ENCODE results near the gene RYR2. TPM values are rescaled to one million over a fixed set of nuclear protein-coding genes. Genes with fewer than 3 reads are reported as not detected.
A peak's percentile ranks its signal among the peaks of the same experiment; 100 is the strongest.

Gene RYR2
- total RNA-seq, 1 experiment from 2014 or later = 1.0 TPM

GRCh38 chr1:237429252-237429651 lies 387.3 kb downstream of the RYR2 start:
- in situ Hi-C loops (cut with HindIII; ENCODE audit: low pct_unique_long_range_greater_than_20kb, low sequenced_read_pairs) = no loop called here
- no peak for DNase-seq (ENCODE audit: low read depth)

GRCh38 chr1:237431448-237431847 lies 389.5 kb downstream of the RYR2 start:
- in situ Hi-C loops (cut with HindIII; ENCODE audit: low pct_unique_long_range_greater_than_20kb, low sequenced_read_pairs) = no loop called here
- DNase-seq (ENCODE audit: low read depth) = no peak

GRCh38 chr1:237440346-237440745 lies 398.4 kb downstream of the RYR2 start:
- in situ Hi-C loops (cut with HindIII; ENCODE audit: low pct_unique_long_range_greater_than_20kb, low sequenced_read_pairs) = no loop called here
- no peak for DNase-seq (ENCODE audit: low read depth)

GRCh38 chr1:237444120-237444790 lies 402.3 kb downstream of the RYR2 start:
- in situ Hi-C loops (cut with HindIII; ENCODE audit: low pct_unique_long_range_greater_than_20kb, low sequenced_read_pairs) = no loop called here
- no peak for DNase-seq (ENCODE audit: low read depth)

GRCh38 chr1:237448042-237448441 lies 406.1 kb downstream of the RYR2 start:
- in situ Hi-C loops (cut with HindIII; ENCODE audit: low pct_unique_long_range_greater_than_20kb, low sequenced_read_pairs) = no loop called here
- no peak for DNase-seq (ENCODE audit: low read depth)

GRCh38 chr1:237457573-237457972 lies 415.6 kb downstream of the RYR2 start:
- no peak for DNase-seq (ENCODE audit: low read depth)
- in situ Hi-C loops (cut with HindIII; ENCODE audit: low pct_unique_long_range_greater_than_20kb, low sequenced_read_pairs) = no loop called here

- no peak for DNase-seq (ENCODE audit: low read depth)
- in situ Hi-C loops (cut with HindIII; ENCODE audit: low pct_unique_long_range_greater_than_20kb, low sequenced_read_pairs) = no loop called here
These were observed 425.3 kb downstream of the RYR2 start for GRCh38 chr1:237467320-237467719.

GRCh38 chr1:237470712-237471338 lies 428.8 kb downstream of the RYR2 start:
- in situ Hi-C loops (cut with HindIII; ENCODE audit: low pct_unique_long_range_greater_than_20kb, low sequenced_read_pairs) = no loop called here
- peak; percentile 86 for DNase-seq (ENCODE audit: low read depth)

GRCh38 chr1:237471377-237471776 lies 429.4 kb downstream of the RYR2 start:
- in situ Hi-C loops (cut with HindIII; ENCODE audit: low pct_unique_long_range_greater_than_20kb, low sequenced_read_pairs) = no loop called here
- DNase-seq (ENCODE audit: low read depth) = no peak

GRCh38 chr1:237471956-237472355 lies 430.0 kb downstream of the RYR2 start:
- no peak for DNase-seq (ENCODE audit: low read depth)
- in situ Hi-C loops (cut with HindIII; ENCODE audit: low pct_unique_long_range_greater_than_20kb, low sequenced_read_pairs) = no loop called here

- no peak for DNase-seq (ENCODE audit: low read depth)
- in situ Hi-C loops (cut with HindIII; ENCODE audit: low pct_unique_long_range_greater_than_20kb, low sequenced_read_pairs) = no loop called here
These were observed 431.9 kb downstream of the RYR2 start for GRCh38 chr1:237473854-237474253.

GRCh38 chr1:237478082-237478481 lies 436.1 kb downstream of the RYR2 start:
- in situ Hi-C loops (cut with HindIII; ENCODE audit: low pct_unique_long_range_greater_than_20kb, low sequenced_read_pairs) = no loop called here
- DNase-seq (ENCODE audit: low read depth) = no peak

GRCh38 chr1:237478842-237479241 lies 436.9 kb downstream of the RYR2 start:
- in situ Hi-C loops (cut with HindIII; ENCODE audit: low pct_unique_long_range_greater_than_20kb, low sequenced_read_pairs) = no loop called here
- DNase-seq (ENCODE audit: low read depth) = no peak

GRCh38 chr1:237482777-237483176 lies 440.8 kb downstream of the RYR2 start:
- in situ Hi-C loops (cut with HindIII; ENCODE audit: low pct_unique_long_range_greater_than_20kb, low sequenced_read_pairs) = no loop called here
- no peak for DNase-seq (ENCODE audit: low read depth)

GRCh38 chr1:237492359-237492758 lies 450.4 kb downstream of the RYR2 start:
- no peak for DNase-seq (ENCODE audit: low read depth)

GRCh38 chr1:237500566-237500965 lies 458.6 kb downstream of the RYR2 start:
- DNase-seq (ENCODE audit: low read depth) = no peak
- in situ Hi-C loops (cut with HindIII; ENCODE audit: low pct_unique_long_range_greater_than_20kb, low sequenced_read_pairs) = no loop called here

More at GRCh38 chr1:237492359-237492758, 450.4 kb downstream of the RYR2 start:
- in situ Hi-C loops (cut with HindIII; ENCODE audit: low pct_unique_long_range_greater_than_20kb, low sequenced_read_pairs) = no loop called here

- in situ Hi-C loops (cut with HindIII; ENCODE audit: low pct_unique_long_range_greater_than_20kb, low sequenced_read_pairs) = no loop called here
- DNase-seq (ENCODE audit: low read depth) = no peak
These were observed 461.3 kb downstream of the RYR2 start for GRCh38 chr1:237503292-237503691.

- DNase-seq (ENCODE audit: low read depth) = no peak
- in situ Hi-C loops (cut with HindIII; ENCODE audit: low pct_unique_long_range_greater_than_20kb, low sequenced_read_pairs) = no loop called here
These were observed 465.0 kb downstream of the RYR2 start for GRCh38 chr1:237507005-237507404.

- in situ Hi-C loops (cut with HindIII; ENCODE audit: low pct_unique_long_range_greater_than_20kb, low sequenced_read_pairs) = no loop called here
- DNase-seq (ENCODE audit: low read depth) = no peak
These were observed 467.8 kb downstream of the RYR2 start for GRCh38 chr1:237509748-237510147.

- no peak for DNase-seq (ENCODE audit: low read depth)
- in situ Hi-C loops (cut with HindIII; ENCODE audit: low pct_unique_long_range_greater_than_20kb, low sequenced_read_pairs) = no loop called here
These were observed 483.1 kb downstream of the RYR2 start for GRCh38 chr1:237525102-237525501.
